Testis (tissue), 3 donors: ENCODE measurements around the gene SART3. TPM values are rescaled to one million over a fixed set of nuclear protein-coding genes. Genes with fewer than 3 reads are reported as not detected.

Experiments used
- DNase-seq: peaks from one replicate; pipeline ENCODE4 v3.0.0-alpha.2; 2019
- H3K27ac ChIP-seq, 2 donors: fragments of 200-600 bp; sonication (generic); one replicate each; pipeline ENCODE4 v1.5.1; 2019
- H3K27me3 ChIP-seq: fragments of 200-600 bp; sonication (generic); one replicate; pipeline ENCODE4 v1.5.1; 2019
- H3K36me3 ChIP-seq: fragments of 200-600 bp; sonication (generic); one replicate; pipeline ENCODE4 v1.5.1; 2017; ENCODE audit warnings: low read depth; ENCODE audit errors: missing control alignments
- H3K4me1 ChIP-seq: fragments of 200-600 bp; sonication (generic); one replicate; pipeline ENCODE4 v1.5.1; 2019
- H3K4me3 ChIP-seq, 2 donors: fragments of 200-600 bp; sonication (generic); one replicate each; pipeline ENCODE4 v1.5.1; 2017 to 2019
- H3K9me3 ChIP-seq: fragments of 200-600 bp; sonication (generic); one replicate; pipeline ENCODE4 v1.5.1; 2017
- POLR2A ChIP-seq: fragments of 450-650 bp; IDR thresholded peaks from one replicate; pipeline ENCODE4 v1.6.1; 2017; ENCODE audit warnings: antibody characterized with exemption, mild to moderate bottlenecking, moderate library complexity
- WGBS, 2 donors: methylation state at CpG; one replicate each; pipeline ENCODE4 v1.1.5; 2018; 5-methylcytosine and 5-hydroxymethylcytosine counted together
- intact Hi-C: fragments of 100-400 bp; cut with DNase I; formaldehyde crosslinking; loops from one replicate; pipeline ENCODE4 v1.15.1; 2023; ENCODE audit warnings: low total_unique reads
- polyA plus RNA-seq: library from polyadenylated mRNA; stranded (reverse); fragments of 350-450 nt; fragmentation: Illumina TruSeq; extraction: RNeasy Lipid Tissue Mini Kit (QIAGEN cat#74804); gene quantifications from one replicate; pipeline ENCODE4 v1.2.3, GENCODE V29; 2014; ENCODE audit warnings: low read depth, low replicate concordance; ENCODE audit not compliant: insufficient read depth
- total RNA-seq, 2 donors: library from RNA; depleted of rRNA; stranded (reverse); fragments of >200 nt; gene quantifications; one replicate each; pipeline ENCODE4 v1.2.3, GENCODE V29; 2016
- TF ChIP-seq, protein P1 (sequence below), 3 experiments: fragments of 450-650 bp in 2 of 3; fragments of 200-600 bp in 1 of 3; sonication (generic) in 1 of 3; IDR thresholded peaks; one replicate each; pipeline ENCODE4 v1.5.1; 2016 to 2019; ENCODE audit warnings: antibody characterized with exemption in 3 of 3, mild to moderate bottlenecking in 2 of 3, moderate library complexity in 1 of 3

SART3 gene
- total and polyA plus RNA-seq, 3 donors from 2014 or later = 48.6 to 116 (median 115) TPM

DNA sequence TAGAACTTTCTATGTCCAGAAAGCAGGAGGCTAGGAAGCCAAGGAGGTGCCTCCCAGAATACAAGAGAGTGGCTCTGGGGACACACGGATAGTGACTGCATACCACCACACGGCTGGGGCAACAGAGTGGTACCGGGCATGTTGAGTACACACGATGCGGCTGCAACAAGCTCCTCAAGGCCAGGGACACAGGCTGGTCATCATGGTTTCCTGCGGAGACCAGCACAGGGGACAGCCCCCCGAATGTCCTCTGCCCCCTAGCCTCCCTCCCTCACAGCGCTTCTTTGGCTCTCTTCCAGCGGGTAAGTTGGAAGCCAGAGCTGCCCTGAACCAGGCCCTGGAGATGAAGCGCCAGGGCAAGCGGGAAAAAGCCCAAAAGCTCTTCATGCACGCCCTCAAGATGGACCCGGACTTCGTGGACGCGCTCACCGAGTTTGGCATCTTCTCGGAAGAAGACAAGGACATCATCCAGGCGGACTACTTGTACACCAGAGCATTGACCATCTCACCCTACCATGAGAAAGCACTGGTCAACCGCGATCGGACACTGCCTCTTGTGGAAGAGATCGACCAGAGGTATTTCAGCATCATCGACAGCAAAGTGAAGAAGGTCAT, 42.8 kb downstream of the SART3 start:
- intact Hi-C loops = no loop called here
- no peak overlapping the region for H3K4me3 ChIP-seq
- TF ChIP-seq, protein P1, sequence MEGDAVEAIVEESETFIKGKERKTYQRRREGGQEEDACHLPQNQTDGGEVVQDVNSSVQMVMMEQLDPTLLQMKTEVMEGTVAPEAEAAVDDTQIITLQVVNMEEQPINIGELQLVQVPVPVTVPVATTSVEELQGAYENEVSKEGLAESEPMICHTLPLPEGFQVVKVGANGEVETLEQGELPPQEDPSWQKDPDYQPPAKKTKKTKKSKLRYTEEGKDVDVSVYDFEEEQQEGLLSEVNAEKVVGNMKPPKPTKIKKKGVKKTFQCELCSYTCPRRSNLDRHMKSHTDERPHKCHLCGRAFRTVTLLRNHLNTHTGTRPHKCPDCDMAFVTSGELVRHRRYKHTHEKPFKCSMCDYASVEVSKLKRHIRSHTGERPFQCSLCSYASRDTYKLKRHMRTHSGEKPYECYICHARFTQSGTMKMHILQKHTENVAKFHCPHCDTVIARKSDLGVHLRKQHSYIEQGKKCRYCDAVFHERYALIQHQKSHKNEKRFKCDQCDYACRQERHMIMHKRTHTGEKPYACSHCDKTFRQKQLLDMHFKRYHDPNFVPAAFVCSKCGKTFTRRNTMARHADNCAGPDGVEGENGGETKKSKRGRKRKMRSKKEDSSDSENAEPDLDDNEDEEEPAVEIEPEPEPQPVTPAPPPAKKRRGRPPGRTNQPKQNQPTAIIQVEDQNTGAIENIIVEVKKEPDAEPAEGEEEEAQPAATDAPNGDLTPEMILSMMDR (IDR thresholded peaks at IDR 0.05) = no peak
- TF ChIP-seq POLR2A = no peak
- 90 to 94% methylated on average over 23 to 24 of the region's 24 CpGs for WGBS, 2 donors
- H3K27me3 ChIP-seq = no peaks in the 10 kb centered on the region
- H3K9me3 ChIP-seq = no peaks in the 10 kb centered on the region
- no peak overlapping the region for H3K27ac ChIP-seq
- H3K36me3 ChIP-seq = no peaks in the 10 kb centered on the region
- H3K4me1 ChIP-seq = peaks cover 8% of the 10 kb centered on the region
- no peak for DNase-seq

DNA sequence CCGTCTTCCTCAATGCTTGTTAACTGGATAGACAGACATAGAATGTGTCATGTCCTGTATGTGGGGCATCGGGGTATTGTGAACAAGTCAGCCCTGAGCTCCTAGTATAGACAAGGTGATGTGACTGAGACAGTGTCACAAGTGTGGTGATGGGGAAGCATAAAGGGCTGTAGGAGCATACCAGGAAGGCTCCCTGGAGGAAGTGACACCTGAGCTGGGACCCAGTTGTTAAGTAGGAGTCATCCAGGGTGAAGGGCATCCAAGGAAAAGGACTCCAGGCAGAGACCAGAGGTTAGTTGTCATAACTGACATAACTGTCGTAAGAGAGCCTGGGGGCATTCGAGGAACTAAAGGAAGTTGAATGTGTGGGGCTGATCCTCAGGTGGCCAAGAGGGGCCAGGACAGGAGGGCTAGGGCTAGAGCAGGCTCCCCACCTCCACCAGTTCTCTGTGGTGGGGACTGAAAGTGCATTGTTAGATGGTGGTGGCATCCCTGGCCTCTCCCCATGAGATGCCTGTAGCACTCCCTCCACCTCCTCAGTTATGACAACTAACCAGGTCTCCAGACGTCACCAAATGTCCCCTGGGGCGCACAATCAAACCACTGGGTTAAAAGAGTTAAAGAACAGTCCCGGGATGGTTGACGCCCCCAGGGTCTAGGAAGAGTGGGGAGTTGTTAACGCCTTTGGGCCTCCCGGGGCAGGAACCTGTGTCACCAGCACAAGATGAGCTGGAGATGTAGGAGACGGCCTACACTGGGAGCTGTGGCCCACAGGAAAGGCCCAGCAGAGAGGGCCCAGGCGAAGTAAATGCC, 43.5 kb downstream of the SART3 start:
- no peaks in the 10 kb centered on the region for H3K27me3 ChIP-seq
- no peaks in the 10 kb centered on the region for H3K36me3 ChIP-seq
- H3K4me1 ChIP-seq = peaks cover 8% of the 10 kb centered on the region
- no peaks in the 10 kb centered on the region for H3K9me3 ChIP-seq
- H3K27ac ChIP-seq = no peak overlapping the region
- intact Hi-C loops = no loop called here
- no peak overlapping the region for H3K4me3 ChIP-seq
- DNase-seq = no peak
- WGBS, 2 donors = 88 to 91% methylated on average over 11 to 12 of the region's 12 CpGs
- no peak for TF ChIP-seq POLR2A
- TF ChIP-seq, protein P1 (IDR thresholded peaks at IDR 0.05) = no peak

DNA sequence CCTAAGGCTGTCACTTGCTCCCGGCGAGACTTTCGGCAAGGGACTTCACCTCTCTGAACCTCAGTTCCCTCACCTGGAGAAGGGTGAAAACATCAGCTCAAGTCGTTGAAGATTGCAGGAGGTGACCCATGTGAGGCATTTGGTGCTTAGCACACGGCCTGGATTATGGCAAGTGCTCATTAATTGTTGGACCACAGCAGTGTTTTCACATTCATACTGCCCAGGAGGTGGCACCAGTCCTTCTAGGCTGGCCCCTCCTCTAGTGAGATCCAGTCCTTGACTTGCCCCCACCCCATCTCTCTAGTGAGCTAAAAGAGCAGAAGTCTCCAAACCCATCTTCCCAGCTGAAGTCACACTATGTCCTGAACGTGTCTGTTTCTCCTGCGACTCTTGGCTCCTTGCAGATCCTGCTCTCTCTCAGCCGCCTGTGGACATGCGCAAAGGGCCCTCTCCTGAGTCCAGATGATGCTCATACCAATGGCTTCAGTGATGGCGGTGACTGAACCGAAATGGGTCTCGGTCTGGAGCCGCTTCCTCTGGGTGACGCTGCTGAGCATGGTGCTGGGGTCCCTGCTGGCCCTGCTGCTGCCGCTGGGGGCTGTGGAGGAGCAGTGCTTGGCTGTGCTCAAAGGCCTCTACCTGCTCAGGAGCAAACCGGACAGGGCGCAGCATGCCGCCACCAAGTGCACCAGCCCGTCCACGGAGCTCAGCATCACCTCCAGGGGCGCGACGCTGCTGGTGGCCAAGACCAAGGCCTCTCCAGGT, 44.3 kb downstream of the SART3 start:
- H3K9me3 ChIP-seq = no peaks in the 10 kb centered on the region
- intact Hi-C loops = no loop called here
- H3K36me3 ChIP-seq = no peaks in the 10 kb centered on the region
- H3K27me3 ChIP-seq = no peaks in the 10 kb centered on the region
- no peak for DNase-seq
- H3K4me1 ChIP-seq = peaks cover 8% of the 10 kb centered on the region
- 82 to 90% methylated on average over 9 to 23 of the region's 23 CpGs for WGBS, 2 donors
- no peak overlapping the region for H3K4me3 ChIP-seq
- no peak overlapping the region for H3K27ac ChIP-seq
- no peak for TF ChIP-seq POLR2A
- TF ChIP-seq, protein P1 (IDR thresholded peaks at IDR 0.05) = no peak

DNA sequence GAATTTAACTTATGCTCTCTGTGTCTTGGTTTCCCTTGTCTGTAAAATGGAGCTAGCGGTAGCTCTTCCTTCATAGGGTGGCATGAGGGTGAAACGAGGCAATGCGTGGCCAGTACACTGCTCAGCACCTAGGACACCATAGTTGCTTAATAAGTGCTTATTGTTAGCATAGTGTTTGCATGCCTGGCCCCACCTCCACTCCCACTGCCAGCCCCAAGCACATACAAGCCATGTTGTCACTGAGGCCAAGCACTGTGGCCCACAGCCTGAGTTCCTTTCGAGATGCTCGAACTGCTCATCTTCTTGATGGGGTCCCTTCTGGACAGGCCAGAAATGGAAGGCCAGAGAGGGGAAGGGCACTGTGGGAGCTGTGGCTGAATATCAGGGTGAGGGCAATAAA, 45.1 kb downstream of the SART3 start:
- peak overlapping the region; percentile 74 to 77 for H3K4me3 ChIP-seq
- H3K9me3 ChIP-seq = no peaks in the 10 kb centered on the region
- no peaks in the 10 kb centered on the region for H3K36me3 ChIP-seq
- TF ChIP-seq, protein P1 (IDR thresholded peaks at IDR 0.05) = no peak
- no peak for TF ChIP-seq POLR2A
- no peak overlapping the region for H3K27ac ChIP-seq
- peaks cover 8% of the 10 kb centered on the region for H3K4me1 ChIP-seq
- no peaks in the 10 kb centered on the region for H3K27me3 ChIP-seq
- WGBS, 2 donors = 43 to 49% methylated on average over 5 of the region's 5 CpGs
- intact Hi-C loops = no loop called here
- no peak for DNase-seq
